ENCODE data around the gene COX14.
"Not testable (repeated sequence)": the region's sequence is repeated elsewhere in the genome, so short reads cannot be mapped to it uniquely, and the experiment has no call there.

The COX14 gene

GRCh38 chr12:50111693-50112455, at the start of gene COX14:
COX14 (plus strand) TSS chr12:50112236; CDS start chr12:50120044, 7,808 bp downstream.
- DNase-seq (ENCODE audit: low read depth in 2 of 2, low spot score in 1 of 2) = peak; percentile 98 to 99

GRCh38 chr12:50062728-50063460, 49.1 kb upstream of the COX14 start:
- no peak for DNase-seq (ENCODE audit: low read depth in 2 of 2, low spot score in 1 of 2)

- no peak for DNase-seq (ENCODE audit: low read depth in 2 of 2, low spot score in 1 of 2)
Observed at GRCh38 chr12:50065726-50066310, 46.2 kb upstream of the COX14 start.

GRCh38 chr12:50066402-50066801, 45.6 kb upstream of the COX14 start:
- no peak for DNase-seq (ENCODE audit: low read depth in 2 of 2, low spot score in 1 of 2)

DNA sequence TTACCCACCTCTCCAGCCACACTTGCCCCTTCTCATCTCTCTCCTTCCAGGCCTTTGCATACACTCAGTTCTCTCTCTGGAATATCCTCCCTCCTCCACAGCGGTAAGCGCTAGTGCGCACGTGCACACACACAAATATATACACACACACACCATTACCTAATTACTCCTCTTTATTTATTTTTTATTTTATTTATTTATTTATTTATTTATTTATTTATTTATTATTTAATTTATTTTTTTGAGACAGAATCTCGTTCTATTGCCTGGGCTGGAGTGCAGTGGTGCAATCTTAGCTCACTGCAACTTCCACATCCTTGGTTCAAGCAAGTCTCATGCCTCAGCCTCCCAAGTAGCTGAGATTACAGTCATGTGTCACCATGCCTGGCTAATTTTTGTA, 43.0 kb upstream of the COX14 start:
- DNase-seq (ENCODE audit: low read depth in 2 of 2, low spot score in 1 of 2) = no peak

DNA sequence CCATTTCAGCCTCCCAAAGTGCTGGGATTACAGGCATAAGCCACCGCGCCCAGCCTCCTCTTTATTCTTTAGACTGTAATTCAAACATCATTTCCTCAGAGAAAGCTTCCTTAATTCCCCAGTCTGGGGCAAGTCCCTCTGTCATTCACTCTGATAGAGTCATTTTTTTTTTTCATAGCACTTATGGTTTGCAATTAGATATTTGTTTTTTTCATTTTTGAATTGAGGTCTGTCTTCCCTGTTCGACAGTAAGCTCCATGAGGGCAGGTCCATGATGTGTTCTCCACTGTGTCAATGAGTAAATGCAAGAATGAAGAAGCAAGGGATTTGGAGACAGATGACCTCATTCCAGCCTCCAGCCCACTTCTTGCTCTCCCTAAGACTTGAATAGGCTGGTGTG, 42.5 kb upstream of the COX14 start:
- DNase-seq (ENCODE audit: low read depth in 2 of 2, low spot score in 1 of 2) = no peak

GRCh38 chr12:50070314-50071060, 41.5 kb upstream of the COX14 start:
- DNase-seq (ENCODE audit: low read depth in 2 of 2, low spot score in 1 of 2) = peak; percentile 39 to 48

- no peak for DNase-seq (ENCODE audit: low read depth in 2 of 2, low spot score in 1 of 2)
Observed at GRCh38 chr12:50072198-50072907, 39.7 kb upstream of the COX14 start.

- no peak for DNase-seq (ENCODE audit: low read depth in 2 of 2, low spot score in 1 of 2)
Observed at GRCh38 chr12:50073206-50073605, 38.8 kb upstream of the COX14 start.

DNA sequence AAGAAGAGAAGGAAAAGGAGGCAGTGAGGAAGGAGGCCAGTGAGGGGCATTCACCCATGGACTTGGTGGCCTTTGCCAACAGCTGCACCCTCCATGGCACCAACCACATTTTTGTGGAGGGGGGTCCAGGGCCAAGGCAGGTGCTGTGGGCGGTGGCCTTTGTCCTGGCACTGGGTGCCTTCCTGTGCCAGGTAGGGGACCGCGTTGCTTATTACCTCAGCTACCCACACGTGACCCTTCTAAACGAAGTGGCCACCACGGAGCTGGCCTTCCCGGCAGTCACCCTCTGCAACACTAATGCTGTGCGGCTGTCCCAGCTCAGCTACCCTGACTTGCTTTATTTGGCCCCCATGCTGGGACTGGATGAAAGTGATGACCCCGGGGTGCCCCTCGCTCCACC, 38.3 kb upstream of the COX14 start:
- DNase-seq (ENCODE audit: low read depth in 2 of 2, low spot score in 1 of 2) = no peak

DNA sequence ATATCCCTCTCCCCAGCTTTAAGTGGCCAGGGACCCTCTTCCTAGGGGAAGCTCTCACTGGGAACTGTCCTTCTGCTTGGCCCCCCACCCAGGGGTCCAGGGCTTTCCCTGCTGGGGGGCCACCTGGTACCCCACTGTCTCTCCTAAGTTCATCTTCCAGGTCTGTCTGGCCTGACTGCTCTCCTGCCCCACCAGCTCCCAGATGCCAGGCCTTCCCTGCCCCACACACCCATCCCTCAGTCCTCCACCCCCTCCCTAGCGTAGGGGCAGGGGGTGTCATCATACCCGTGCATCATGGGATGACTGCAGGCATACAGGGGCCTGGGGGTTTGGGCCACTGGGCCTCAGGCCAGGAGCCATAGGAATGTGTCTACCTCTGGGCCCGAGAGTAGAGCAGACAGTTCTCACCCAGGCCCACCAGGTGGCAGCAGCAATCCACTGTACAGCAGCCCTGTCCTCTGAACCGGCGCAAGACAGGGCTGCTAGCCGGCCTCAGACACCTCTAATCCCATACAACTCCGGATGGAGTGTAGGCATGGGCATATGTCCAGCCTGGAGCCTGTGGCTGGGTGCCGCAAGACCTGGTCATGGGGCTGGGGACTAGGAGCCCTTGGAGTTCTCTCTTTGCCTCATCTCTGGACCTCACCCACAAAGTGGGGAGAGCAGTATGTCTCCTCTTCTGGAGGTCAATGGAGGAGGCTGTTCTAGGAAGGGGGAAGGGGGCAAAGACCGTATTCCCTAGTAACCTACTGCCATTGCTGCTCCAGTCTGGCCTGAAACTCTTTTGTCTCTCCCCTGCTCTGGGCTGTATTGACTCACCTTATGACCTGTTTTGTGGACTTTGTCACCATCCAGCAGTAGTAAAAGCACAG, 36.9 kb upstream of the COX14 start:
- DNase-seq (ENCODE audit: low read depth in 2 of 2, low spot score in 1 of 2) = peak; percentile 59 to 60

GRCh38 chr12:50075808-50076170, 36.2 kb upstream of the COX14 start:
- DNase-seq (ENCODE audit: low read depth in 2 of 2, low spot score in 1 of 2) = no peak

DNA sequence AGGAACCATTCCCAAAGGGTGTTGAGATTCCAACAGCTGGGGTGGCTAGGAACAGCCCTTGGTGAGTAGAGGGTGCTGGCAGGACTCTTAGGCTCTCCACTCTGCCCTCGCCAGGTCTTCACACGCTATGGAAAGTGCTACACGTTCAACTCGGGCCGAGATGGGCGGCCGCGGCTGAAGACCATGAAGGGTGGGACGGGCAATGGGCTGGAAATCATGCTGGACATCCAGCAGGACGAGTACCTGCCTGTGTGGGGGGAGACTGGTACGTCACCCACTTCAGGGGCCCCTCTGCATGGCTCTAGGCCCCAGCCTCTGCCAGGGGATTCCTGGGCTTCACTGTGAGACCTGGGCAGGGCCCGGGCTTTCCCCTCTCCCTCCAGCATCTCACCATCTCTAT, 34.9 kb upstream of the COX14 start:
- DNase-seq (ENCODE audit: low read depth in 2 of 2, low spot score in 1 of 2) = no peak

DNA sequence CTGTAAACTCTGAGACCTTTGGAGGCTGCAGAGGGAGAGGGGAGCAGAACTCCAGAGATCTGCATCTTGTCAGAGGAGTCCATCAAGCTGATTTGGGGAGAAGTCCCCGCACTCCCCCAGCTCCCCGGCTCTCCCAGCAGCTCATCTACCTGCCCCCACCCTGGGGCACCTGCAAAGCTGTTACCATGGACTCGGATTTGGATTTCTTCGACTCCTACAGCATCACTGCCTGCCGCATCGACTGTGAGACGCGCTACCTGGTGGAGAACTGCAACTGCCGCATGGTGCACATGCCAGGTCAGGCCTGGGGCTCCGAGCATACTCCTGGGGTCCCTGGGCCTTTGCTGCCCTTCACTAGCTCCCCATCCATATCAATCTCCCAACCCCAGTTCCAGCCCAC, 33.8 kb upstream of the COX14 start:
- no peak for DNase-seq (ENCODE audit: low read depth in 2 of 2, low spot score in 1 of 2)

GRCh38 chr12:50079771-50080170, 32.3 kb upstream of the COX14 start:
- no peak for DNase-seq (ENCODE audit: low read depth in 2 of 2, low spot score in 1 of 2)

DNA sequence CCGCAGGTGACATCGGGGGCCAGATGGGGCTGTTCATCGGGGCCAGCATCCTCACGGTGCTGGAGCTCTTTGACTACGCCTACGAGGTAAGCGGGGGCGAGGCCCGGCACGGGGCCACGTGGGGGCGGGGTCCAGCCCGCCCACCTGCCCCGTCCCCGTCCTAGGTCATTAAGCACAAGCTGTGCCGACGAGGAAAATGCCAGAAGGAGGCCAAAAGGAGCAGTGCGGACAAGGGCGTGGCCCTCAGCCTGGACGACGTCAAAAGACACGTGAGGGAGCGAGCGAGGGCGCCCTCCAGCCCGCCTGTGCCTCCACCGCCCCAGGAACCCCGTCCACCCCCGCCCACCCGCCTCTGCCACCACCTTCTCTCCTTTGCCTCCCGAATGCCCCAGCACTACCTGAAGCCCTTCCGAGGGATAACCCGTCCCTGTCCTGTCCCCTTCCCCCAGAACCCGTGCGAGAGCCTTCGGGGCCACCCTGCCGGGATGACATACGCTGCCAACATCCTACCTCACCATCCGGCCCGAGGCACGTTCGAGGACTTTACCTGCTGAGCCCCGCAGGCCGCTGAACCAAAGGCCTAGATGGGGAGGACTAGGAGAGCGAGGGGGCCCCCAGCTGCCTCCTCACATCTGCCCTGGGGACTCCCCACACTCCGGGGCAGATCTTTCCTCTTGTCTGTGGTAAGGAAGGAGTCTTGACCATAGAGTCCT, 30.8 kb upstream of the COX14 start:
- DNase-seq (ENCODE audit: low read depth in 2 of 2, low spot score in 1 of 2) = no peak

GRCh38 chr12:50082644-50083043, 29.4 kb upstream of the COX14 start:
- no peak for DNase-seq (ENCODE audit: low read depth in 2 of 2, low spot score in 1 of 2)

GRCh38 chr12:50083301-50083700, 28.7 kb upstream of the COX14 start:
- DNase-seq (ENCODE audit: low read depth in 2 of 2, low spot score in 1 of 2) = no peak

GRCh38 chr12:50084409-50084774, 27.6 kb upstream of the COX14 start:
- not testable (repeated sequence) for DNase-seq (ENCODE audit: low read depth in 2 of 2, low spot score in 1 of 2)

Data from stimulated activated CD8-positive, alpha-beta memory T cell treated with anti-CD3 and anti-CD28 coated beads, Interleukin-4, amount 100 ng/mL, for 1 hour (primary cell).